Epithelial cell of esophagus (primary cell): Measurements from ENCODE around the gene LRFN3.
"Not testable (repeated sequence)": the region's sequence is repeated elsewhere in the genome, so short reads cannot be mapped to it uniquely, and the experiment has no call there.

Experiments
- DNase-seq: peaks from one replicate; pipeline ENCODE4 v3.0.0; 2010; ENCODE audit warnings: low read depth
- H3K4me3 ChIP-seq: 2 replicates; pipeline ENCODE4 v1.5.1; 2011; ENCODE audit warnings: mild to moderate bottlenecking, low read length, control low read depth
- CTCF ChIP-seq: IDR thresholded peaks from 2 replicates; pipeline ENCODE4 v1.5.1; 2011; ENCODE audit warnings: low read depth, mild to moderate bottlenecking, low read length, control low read depth, inconsistent platforms; ENCODE audit not compliant: insufficient read depth; ENCODE audit errors: missing control alignments

Gene LRFN3

DNA sequence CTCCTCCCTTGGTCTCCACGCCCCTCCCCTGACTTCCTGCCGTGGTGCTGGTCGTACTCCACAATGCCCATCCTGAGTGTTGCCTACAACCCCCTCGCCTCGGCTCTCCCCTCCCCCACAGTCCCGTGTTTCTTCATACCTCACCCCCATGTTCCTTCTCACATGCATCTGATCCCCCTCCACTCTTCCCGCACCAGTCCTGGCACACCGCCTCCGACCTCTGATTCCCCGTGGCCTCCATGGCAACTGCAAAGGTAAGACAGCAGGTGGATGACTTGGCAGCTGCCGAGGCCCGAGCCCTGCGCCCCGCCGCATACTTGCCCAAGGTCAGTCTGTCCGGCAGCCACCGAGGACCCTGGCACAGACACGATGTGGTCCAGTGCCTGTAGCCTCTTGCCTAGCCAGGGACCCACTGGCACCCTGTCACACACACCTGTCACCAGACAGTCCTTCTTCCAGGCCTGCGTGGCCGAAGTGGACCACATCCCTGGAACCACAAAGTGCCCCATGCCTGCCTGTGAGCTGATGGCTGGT, 42.7 kb downstream of the LRFN3 start:
- DNase-seq: no peak
- TF ChIP-seq CTCF: no peak
- H3K4me3 ChIP-seq: no peak overlapping the region

- not testable (repeated sequence) for H3K4me3 ChIP-seq, DNase-seq
Measured at GRCh38 chr19:35980997-35981396, 44.8 kb downstream of the LRFN3 start.

- no peak for TF ChIP-seq CTCF
- no peak for DNase-seq
- no peak overlapping the region for H3K4me3 ChIP-seq
Measured at GRCh38 chr19:35983177-35983576, 47.0 kb downstream of the LRFN3 start.

DNA sequence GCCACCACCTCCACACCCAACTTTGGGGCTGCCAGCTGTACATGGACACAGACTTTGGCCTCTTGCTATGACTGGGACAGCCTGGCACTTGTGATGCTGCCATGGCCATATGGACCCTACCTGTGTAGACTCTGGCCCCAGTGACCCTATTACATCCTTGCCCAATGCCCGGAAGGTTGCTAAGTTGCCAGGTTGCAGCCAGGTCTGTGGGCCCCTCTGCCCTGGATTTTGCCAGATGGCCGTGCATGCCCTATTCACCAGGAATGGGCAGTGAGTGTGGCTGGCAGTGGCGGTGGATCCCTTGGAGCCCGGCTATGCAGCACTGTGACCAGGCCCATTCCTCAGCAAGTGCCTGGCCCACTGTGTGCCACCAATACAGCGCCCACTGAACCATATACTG, 49.9 kb downstream of the LRFN3 start:
- TF ChIP-seq CTCF: no peak
- no peak overlapping the region for H3K4me3 ChIP-seq
- no peak for DNase-seq

DNA sequence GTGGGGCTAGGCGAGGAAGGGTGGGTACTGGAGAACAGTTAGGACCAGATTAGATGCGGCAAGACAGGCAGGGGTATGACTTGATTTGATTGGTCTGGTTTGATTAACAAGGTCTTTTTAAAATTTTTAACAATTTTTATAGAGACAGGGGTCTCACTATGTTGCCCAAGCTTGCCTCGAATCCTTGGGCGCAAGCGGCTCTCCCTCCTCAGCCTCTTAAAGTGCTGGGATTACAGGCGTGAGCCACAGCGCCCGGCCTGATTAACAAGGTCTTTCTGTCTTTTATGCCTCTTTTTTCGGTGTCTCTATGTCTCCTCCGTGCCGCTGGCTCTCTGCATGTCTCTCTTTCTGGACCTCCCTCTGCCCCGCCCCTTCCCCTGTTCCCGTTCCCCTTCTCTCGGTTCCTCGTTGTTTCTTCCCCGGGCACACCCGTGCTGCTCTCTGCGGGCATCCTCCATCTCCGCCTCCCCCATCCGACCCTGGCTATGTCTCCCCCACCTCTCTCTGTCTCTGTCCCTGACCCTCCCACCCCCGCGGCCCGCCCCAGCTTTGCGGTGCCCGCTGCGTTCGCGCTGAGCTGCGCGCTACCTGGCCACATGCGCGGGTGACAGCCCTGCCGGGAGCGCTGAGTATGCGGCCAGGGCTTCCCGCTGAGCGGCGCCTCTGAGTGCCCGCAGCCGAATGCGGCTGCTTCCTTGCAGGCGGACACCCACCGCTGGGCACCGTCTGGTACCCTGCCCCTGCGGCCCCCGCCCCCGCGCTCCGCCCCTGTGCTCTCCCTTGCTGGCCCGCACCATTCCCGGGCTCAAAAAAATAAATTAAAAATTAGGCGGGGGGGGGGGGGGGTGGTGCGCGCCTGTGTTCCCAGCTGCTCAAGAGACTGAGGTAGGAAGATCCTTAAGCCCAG, 50.7 kb downstream of the LRFN3 start:
- no peak for TF ChIP-seq CTCF
- DNase-seq: no peak
- peak overlapping the region; percentile 22 for H3K4me3 ChIP-seq

DNA sequence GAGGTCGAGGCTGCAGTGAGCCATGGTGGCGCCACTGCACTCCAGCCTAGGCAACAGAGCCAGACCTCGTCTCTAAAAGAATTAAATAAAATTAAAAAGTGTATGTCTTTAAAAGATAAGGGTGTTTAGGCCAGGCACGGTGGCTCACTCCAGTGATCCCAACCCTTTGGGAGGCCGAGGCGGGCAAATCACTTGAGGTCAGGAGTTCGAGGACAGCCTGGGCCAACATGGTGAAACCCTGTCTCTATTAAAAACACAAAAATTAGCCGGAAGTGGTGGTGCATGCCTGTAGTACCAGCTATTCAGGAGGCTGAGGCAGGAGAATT, 51.4 kb downstream of the LRFN3 start:
- TF ChIP-seq CTCF: no peak
- no peak for DNase-seq
- H3K4me3 ChIP-seq: no peak overlapping the region

GRCh38 chr19:35988824-35989223, 52.6 kb downstream of the LRFN3 start:
- H3K4me3 ChIP-seq: no peak overlapping the region
- no peak for TF ChIP-seq CTCF
- DNase-seq: no peak
